ENCODE measurements around the gene DKK3.

Gene DKK3

DNA sequence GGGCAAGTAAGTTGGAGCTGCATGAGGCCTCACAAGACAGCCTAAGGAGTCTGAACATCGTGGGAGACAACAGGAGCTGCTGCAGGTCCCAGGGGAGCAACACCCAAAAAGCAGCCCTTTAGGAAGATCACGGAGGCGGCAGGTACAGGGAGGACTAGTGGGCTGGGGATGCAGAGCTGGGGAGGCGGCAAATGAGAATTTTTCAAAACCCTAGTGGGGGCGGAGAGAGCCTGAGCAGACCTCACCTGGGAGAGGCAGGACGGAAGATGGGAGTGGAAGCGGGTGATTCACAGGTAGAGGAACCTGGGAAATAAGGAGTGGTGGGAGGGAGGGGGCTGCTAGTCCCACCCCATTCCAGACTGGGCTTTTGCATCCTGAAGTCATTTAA is 42.1 kb downstream of the DKK3 start:
- DNase-seq, result no peak

- DNase-seq, result no peak
These were observed 42.6 kb downstream of the DKK3 start for GRCh38 chr11:11965656-11966353.

- no peak for DNase-seq
These were observed 43.2 kb downstream of the DKK3 start for GRCh38 chr11:11965192-11965591.

- no peak for DNase-seq
These were observed 43.7 kb downstream of the DKK3 start for GRCh38 chr11:11964774-11965150.

GRCh38 chr11:11963842-11964773 is 44.3 kb downstream of the DKK3 start:
- DNase-seq, result no peak

GRCh38 chr11:11963067-11963466 is 45.4 kb downstream of the DKK3 start:
- no peak for DNase-seq

DNA sequence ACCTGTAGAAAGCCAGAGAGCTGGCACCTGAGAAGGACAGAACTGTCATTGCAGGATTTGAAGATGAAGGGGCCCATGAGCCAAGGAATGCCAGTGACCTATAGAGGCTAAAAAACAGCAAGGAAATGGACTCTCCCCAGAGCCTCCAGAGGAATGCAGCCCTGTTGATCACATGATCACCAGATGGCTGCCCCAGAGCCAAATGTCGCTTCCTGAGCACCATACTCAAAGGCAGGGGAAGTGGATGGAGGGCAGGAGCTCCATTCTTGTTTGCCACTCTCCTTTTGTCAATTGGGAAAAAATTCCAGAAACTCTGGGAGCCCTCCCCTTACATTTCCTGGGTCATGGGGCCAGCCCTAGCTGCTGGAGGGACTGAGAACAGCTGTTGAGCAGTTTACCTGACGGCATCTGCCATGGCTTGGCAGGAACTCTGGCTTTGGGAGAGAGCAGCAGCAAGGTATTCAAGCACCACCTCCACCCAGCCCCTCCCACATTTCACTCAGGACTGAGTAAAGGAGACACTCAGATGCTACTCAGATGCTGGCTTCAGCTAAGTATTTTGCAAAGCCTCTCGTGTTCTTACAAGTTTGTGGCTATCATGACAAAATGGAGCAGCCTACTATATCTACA is 46.9 kb downstream of the DKK3 start:
- no peak for DNase-seq

GRCh38 chr11:11960687-11961086 is 47.7 kb downstream of the DKK3 start:
- no peak for DNase-seq

DNA sequence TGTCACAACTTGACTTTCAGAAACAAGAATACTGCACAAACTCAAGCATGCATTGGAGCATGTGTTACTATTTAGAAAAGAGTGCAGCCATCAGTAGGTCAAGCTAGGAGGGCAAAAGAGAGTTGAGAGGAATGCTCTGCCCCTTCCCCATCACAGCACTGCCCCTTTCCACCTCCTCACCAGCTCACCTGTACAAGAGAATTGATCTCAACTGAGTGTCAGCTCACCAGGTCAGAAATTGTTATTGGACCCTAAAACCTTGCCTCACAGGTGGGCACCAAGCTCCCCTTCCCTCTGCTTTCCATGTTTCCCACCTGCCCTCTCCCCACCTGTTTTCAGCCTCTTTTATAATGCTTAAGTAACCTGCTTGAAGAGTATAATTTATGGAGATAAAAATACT is 48.8 kb downstream of the DKK3 start:
- DNase-seq, result no peak

DNA sequence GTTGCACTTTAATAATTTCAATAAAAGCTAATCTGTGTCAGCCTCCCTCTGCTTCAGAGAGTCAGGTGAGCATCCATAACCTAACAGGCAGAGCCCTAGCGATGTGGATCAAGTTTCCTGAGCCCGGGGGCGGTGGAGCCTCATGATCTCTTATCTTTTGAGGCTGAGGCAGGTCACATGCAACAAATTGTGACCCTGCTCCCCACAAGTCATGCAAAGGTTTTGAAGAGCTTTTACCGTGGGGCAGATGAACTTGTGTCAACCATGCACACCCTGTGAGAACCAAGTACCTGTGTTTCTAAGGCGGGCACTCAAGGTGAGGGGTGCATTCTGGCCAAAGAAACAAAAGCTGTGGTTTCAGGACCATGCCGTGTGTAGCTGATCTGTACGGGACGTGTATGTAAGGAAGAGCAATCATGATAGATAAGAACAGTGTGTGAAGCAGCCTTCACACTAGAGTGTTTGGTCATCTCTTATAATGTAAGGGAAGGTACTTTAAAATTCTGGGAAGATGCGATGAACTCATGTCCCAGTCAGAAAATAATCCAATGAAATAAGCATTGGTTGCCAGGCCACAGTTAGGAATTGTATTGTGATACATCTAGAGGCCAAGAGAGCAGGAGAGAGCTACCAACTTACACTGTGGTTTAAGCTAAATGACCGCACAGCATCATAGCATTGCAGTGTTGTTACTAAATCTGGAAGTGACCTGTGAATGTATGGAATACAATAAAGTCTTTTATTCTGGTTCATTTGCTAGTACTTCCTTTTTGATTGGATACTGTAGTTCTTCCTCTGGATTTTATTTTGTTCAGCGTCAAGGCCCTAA is 49.8 kb downstream of the DKK3 start:
- no peak for DNase-seq

DNA sequence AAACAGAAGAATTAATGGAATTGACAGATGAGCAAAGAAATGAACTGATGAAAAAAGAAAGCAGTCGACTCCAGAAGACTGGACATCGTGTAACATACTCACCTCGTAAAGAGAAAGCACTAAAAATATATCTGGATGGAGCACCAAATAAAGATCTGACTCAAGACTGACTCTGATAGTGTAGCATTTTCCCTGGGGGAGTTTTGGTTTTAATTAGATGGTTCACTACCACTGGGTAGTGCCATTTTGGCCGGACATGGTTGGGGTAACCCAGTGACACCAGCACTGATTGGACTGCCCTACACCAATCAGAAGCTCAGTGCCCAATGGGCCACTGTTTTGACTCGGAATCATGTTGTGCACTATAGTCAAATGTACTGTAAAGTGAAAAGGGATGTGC is 52.4 kb downstream of the DKK3 start:
- no peak for DNase-seq

- no peak for DNase-seq
These were observed 56.4 kb downstream of the DKK3 start for GRCh38 chr11:11952036-11952435.

GRCh38 chr11:11949482-11949881 is 58.9 kb downstream of the DKK3 start:
- DNase-seq, result no peak

GRCh38 chr11:11948242-11948947 is 60.0 kb downstream of the DKK3 start:
- no peak for DNase-seq

GRCh38 chr11:11947825-11948224 is 60.6 kb downstream of the DKK3 start:
- DNase-seq, result no peak

GRCh38 chr11:11946878-11947277 is 61.5 kb downstream of the DKK3 start:
- no peak for DNase-seq

- no peak for DNase-seq
These were observed 62.2 kb downstream of the DKK3 start for GRCh38 chr11:11946180-11946579.

DNA sequence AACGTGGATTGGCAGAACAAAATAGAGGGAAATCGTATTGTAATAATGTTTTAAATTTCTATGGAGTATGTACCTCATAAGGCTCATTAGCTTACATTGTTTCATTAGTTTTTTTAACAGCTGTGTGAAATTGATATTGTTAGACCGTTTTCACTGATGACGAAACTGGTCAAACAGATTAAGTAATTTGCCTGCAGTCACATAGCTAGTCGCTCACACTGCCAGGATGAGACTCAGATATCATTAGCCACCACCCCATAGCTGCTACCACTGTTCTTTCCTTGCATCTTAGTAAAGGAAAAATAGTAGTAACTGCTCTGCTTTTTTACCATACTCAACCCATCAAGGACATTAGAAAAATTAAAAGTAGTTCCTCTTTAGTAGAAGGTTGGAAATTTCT is 64.0 kb downstream of the DKK3 start:
- DNase-seq, result no peak

DNA sequence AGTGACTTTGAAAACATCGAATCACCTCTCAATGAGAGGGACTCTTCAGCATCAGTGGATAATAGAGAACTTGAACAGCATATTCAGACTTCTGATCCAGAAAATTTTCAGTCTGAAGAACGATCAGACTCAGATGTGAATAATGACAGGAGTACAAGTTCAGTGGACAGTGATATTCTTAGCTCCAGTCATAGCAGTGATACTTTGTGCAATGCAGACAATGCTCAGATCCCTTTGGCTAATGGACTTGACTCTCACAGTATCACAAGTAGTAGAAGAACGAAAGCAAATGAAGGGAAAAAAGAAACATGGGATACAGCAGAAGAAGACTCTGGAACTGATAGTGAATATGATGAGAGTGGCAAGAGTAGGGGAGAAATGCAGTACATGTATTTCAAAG is 65.8 kb downstream of the DKK3 start:
- DNase-seq, result no peak

DNA sequence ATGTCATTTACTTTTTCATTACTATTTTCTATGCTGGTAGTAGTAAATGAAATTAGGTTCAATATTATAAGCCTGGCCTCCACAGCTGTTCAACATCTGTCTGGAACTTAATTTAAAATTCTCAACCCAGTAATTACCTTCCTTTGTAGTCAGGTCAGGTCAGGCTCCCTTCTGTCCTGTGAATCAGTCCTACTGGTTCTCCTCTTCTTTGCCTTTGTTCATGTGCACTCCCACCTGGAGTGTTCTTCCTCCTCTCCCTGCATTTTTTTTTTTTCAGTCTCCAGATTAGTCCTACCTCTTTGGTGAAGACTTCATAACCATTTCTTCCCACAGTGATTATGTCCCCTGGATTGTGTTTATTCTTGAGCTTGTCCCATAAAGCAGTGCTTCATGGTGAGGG is 67.9 kb downstream of the DKK3 start:
- no peak for DNase-seq

GRCh38 chr11:11937957-11938356 is 70.5 kb downstream of the DKK3 start:
- DNase-seq, result no peak

DNA sequence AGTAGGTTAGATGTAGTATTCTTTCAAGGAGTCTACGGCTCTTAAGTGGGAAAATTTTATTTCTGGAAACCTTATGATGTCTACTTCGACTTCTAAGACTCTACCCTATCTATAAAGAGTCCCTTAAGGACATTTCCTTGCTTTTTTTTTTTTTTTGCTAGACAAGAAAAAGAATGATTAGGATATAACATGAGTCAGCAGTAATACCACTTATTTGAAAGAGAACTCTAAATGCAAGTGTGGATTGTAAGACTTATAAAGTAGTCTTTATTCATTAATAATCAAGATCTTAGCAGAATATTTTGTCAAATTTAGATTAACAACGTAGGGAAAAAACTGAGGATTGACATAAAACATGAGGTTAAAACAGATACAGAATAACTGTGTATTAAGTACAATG is 71.0 kb downstream of the DKK3 start:
- DNase-seq, result no peak
